Measurements from ENCODE around the gene LHCGR.

The LHCGR gene

GRCh38 chr2:48755473-48755872 is at the start of gene LHCGR:
LHCGR (minus strand) TSS chr2:48755724; CDS start chr2:48755671, 53 bp downstream.
- no peak for DNase-seq
- ATAC-seq, result no peak

- ATAC-seq, result no peak
- DNase-seq, result no peak
Observed at GRCh38 chr2:48799601-48800000, 44.1 kb upstream of the LHCGR start.

GRCh38 chr2:48795065-48795464 is 39.5 kb upstream of the LHCGR start:
- DNase-seq, result no peak
- no peak for ATAC-seq

GRCh38 chr2:48793671-48794070 is 38.1 kb upstream of the LHCGR start:
- DNase-seq (no peak), ATAC-seq (no peak)

GRCh38 chr2:48792030-48792429 is 36.5 kb upstream of the LHCGR start:
- no peak for ATAC-seq
- no peak for DNase-seq

- DNase-seq (no peak), ATAC-seq (no peak)
Observed at GRCh38 chr2:48790407-48791170, 35.1 kb upstream of the LHCGR start.

- ATAC-seq (no peak), DNase-seq (no peak)
Observed at GRCh38 chr2:48787580-48787979, 32.1 kb upstream of the LHCGR start.

GRCh38 chr2:48781366-48781765 is 25.8 kb upstream of the LHCGR start:
- no peak for ATAC-seq
- no peak for DNase-seq

GRCh38 chr2:48779019-48779716 is 23.6 kb upstream of the LHCGR start:
- no peak for ATAC-seq
- DNase-seq, result no peak

GRCh38 chr2:48774251-48774650 is 18.7 kb upstream of the LHCGR start:
- ATAC-seq (no peak), DNase-seq (no peak)

- no peak for DNase-seq
- ATAC-seq, result no peak
Observed at GRCh38 chr2:48771241-48772014, 15.9 kb upstream of the LHCGR start.

GRCh38 chr2:48770181-48770580 is 14.7 kb upstream of the LHCGR start:
- ATAC-seq (no peak), DNase-seq (no peak)

- ATAC-seq, result no peak
- no peak for DNase-seq
Observed at GRCh38 chr2:48768669-48769068, 13.1 kb upstream of the LHCGR start.

GRCh38 chr2:48767330-48767729 is 11.8 kb upstream of the LHCGR start:
- no peak for DNase-seq
- ATAC-seq, result no peak

- no peak for ATAC-seq
- no peak for DNase-seq
Observed at GRCh38 chr2:48760826-48761225, 5.3 kb upstream of the LHCGR start.

- ATAC-seq, result no peak
Observed at GRCh38 chr2:48759682-48760081, 4.2 kb upstream of the LHCGR start.

GRCh38 chr2:48756289-48756688 is 765 bp upstream of the LHCGR start:
- ATAC-seq (no peak), DNase-seq (no peak)

More at GRCh38 chr2:48759682-48760081, 4.2 kb upstream of the LHCGR start:
- no peak for DNase-seq

- no peak for DNase-seq
- no peak for ATAC-seq
Observed at GRCh38 chr2:48754874-48755273, 650 bp downstream of the LHCGR start.

GRCh38 chr2:48753228-48753627 is 2.3 kb downstream of the LHCGR start:
- DNase-seq (no peak), ATAC-seq (no peak)

GRCh38 chr2:48750128-48750739 is 5.3 kb downstream of the LHCGR start:
- ATAC-seq (no peak), DNase-seq (no peak)

- ATAC-seq (no peak), DNase-seq (no peak)
Observed at GRCh38 chr2:48749291-48750127, 6.0 kb downstream of the LHCGR start.

- no peak for ATAC-seq
- no peak for DNase-seq
Observed at GRCh38 chr2:48747319-48747718, 8.2 kb downstream of the LHCGR start.
